ENCODE measurements around the gene SERTAD2. TPM values are rescaled to one million over a fixed set of nuclear protein-coding genes. Genes with fewer than 3 reads are reported as not detected.

The SERTAD2 gene
- total RNA-seq, 2 donors from 2014 or later: 15.8 to 22.2 TPM

DNA sequence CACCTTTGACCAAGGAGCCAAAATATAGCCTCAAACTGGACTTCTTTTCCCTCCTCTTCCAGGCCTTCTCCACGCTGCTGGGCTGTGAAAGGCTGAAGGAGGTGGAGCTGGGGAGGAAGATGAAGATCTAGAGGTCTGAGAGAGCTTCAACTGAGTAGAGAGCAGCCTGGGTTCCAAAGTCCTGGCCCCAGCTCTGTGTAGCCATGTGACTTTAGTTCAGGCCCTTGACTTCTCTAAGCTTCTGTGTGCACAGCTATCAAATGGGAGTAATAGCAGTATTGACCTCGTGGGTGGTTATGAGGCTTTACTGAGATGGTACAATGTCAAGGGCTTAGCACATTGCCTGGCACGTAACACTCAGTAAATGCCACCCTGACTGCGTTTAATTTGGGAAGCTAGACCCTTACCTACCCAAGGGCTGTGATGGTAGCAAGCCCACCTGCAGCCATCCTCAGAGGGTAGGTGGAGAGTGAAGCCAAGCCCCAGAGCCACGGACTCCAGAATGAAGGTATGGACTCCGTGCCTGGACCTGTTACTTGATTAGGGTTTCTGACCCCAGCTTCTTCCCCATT lies 38.4 kb downstream of the SERTAD2 start:
- TF ChIP-seq, protein P1, sequence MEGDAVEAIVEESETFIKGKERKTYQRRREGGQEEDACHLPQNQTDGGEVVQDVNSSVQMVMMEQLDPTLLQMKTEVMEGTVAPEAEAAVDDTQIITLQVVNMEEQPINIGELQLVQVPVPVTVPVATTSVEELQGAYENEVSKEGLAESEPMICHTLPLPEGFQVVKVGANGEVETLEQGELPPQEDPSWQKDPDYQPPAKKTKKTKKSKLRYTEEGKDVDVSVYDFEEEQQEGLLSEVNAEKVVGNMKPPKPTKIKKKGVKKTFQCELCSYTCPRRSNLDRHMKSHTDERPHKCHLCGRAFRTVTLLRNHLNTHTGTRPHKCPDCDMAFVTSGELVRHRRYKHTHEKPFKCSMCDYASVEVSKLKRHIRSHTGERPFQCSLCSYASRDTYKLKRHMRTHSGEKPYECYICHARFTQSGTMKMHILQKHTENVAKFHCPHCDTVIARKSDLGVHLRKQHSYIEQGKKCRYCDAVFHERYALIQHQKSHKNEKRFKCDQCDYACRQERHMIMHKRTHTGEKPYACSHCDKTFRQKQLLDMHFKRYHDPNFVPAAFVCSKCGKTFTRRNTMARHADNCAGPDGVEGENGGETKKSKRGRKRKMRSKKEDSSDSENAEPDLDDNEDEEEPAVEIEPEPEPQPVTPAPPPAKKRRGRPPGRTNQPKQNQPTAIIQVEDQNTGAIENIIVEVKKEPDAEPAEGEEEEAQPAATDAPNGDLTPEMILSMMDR (IDR thresholded peaks at IDR 0.05): no peak

DNA sequence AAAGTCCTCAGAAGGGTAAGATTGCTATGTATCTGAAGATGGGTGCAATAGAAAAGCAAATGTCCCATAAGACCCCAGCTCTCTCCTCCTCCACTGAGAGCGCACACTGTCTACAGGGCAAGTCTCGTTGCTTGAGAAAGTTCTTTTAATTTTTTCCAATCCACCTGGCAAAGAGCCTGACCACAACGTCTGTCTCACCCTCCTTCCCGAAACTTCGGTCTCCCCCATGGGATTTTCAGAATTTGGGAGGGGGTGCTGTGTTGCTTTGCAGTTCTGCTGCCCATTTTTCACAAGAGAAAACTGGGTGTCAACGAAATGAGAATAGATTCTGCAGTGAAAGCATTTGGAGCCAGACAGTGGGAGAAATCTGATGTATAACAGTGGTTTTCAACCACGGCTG lies 40.4 kb downstream of the SERTAD2 start:
- H3K27ac ChIP-seq: no peak overlapping the region
- H3K9me3 ChIP-seq: no peaks in the 10 kb centered on the region
- TF ChIP-seq, protein P1 (IDR thresholded peaks at IDR 0.05): no peak
- peaks cover 0 to 10% of the 10 kb centered on the region in 2 donors for H3K4me1 ChIP-seq
- H3K36me3 ChIP-seq: no peaks in the 10 kb centered on the region
- H3K27me3 ChIP-seq: no peaks in the 10 kb centered on the region
- DNase-seq (ENCODE audit: low spot score): peak; percentile 18
- no peak overlapping the region for H3K4me3 ChIP-seq

More for the DNA sequence above, 38.4 kb downstream of the SERTAD2 start:
- H3K27ac ChIP-seq: no peak overlapping the region
- H3K4me3 ChIP-seq: no peak overlapping the region
- DNase-seq (ENCODE audit: low spot score): no peak
- no peaks in the 10 kb centered on the region for H3K9me3 ChIP-seq
- H3K4me1 ChIP-seq: no peaks in the 10 kb centered on the region
- no peaks in the 10 kb centered on the region for H3K36me3 ChIP-seq
- H3K27me3 ChIP-seq: no peaks in the 10 kb centered on the region

DNA sequence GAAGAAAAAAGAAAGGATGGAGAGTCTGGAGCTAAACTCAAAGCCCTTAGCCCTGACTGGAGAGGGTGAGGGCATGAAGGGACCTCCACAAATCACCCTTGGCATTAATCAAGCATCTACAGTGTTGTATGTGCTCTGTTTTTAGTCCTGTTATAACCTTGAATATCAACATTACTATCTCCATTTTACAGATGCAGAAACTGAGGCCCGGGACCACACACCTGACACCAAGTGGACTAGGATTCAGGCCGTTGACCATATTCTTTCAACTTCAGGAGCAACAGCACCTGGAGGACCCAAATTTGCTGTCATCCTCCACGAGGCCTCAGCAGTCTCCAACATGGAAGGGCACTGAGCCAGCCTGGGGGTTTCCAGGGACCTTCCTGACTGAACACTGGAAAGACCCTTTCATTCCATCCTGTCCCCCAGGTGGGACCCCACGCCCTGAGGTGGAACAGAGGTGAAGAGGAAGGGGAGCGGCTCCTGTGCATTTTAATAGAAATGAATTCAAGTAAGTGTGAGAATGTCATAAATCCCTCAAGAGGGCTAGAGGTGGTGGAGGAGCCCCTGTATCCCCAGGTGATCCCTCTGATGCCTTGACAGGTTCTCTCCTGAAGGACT lies 41.0 kb downstream of the SERTAD2 start:
- Histone ChIP-seq H3K27me3 (no peaks in the 10 kb centered on the region), H3K36me3 (no peaks in the 10 kb centered on the region), H3K4me1 (peaks cover 0 to 10% of the 10 kb centered on the region in 2 donors), H3K4me3 (no peak overlapping the region), H3K9me3 (no peaks in the 10 kb centered on the region), H3K27ac (no peak overlapping the region)
- peak; percentile 18 for DNase-seq (ENCODE audit: low spot score)
- TF ChIP-seq, protein P1 (IDR thresholded peaks at IDR 0.05): no peak

DNA sequence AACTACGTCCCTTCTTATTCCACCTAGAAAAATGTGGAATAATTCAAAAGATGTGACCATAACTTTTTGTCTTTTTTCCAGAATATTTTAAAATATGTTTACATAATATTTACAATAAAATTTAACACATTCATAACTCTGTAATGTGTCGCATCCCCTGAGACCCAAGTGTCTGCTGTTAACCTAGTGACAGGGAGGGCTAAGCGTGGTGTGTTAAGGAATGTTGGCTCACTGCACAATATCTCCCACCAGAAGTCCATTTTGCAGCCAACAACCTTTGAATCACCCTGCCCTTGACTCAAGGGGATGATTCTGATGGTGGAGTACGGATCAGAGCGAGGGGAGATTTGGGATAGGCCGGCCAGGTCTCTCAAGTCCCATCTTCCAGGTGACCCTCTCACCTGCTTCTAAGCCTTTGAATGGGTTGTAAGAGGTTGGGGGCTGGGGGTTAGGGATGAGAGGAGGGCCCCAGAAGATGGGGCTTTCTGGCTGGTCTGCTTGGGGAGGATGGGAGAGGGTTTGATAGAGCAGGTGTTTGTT lies 43.3 kb downstream of the SERTAD2 start:
- TF ChIP-seq, protein P1 (IDR thresholded peaks at IDR 0.05): no peak
- no peaks in the 10 kb centered on the region for H3K9me3 ChIP-seq
- no peaks in the 10 kb centered on the region for H3K36me3 ChIP-seq
- H3K4me3 ChIP-seq: no peak overlapping the region
- DNase-seq (ENCODE audit: low spot score): peak; percentile 53
- H3K27ac ChIP-seq: no peak overlapping the region
- H3K27me3 ChIP-seq: no peaks in the 10 kb centered on the region
- H3K4me1 ChIP-seq: peaks cover 0 to 14% of the 10 kb centered on the region in 2 donors

DNA sequence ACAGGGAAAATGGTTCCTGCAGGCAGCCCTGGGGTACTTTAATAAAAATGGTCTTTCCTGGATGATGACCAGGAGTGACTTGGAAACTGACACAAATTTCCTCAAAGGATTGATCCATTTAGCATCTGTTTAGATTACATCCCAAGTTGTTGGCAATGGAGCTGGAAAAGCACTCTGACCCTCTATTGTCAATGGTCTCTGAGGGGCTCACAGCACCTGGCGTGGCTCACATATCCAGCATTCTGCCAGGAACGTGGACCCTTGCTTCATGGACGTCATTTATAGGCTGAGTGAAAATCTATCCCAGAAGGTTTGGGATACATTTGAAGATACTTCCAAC lies 43.8 kb downstream of the SERTAD2 start:
- Histone ChIP-seq H3K4me3 (peak overlapping the region; percentile 61 to 65), H3K9me3 (no peaks in the 10 kb centered on the region), H3K36me3 (no peaks in the 10 kb centered on the region), H3K27ac (peak overlapping the region; percentile 76), H3K27me3 (no peaks in the 10 kb centered on the region), H3K4me1 (peaks cover 0 to 14% of the 10 kb centered on the region in 2 donors)
- TF ChIP-seq, protein P1 (IDR thresholded peaks at IDR 0.05): peak in 1 of 2 donors; percentile 0
- peak; percentile 46 for DNase-seq (ENCODE audit: low spot score)

All from right atrium auricular region (tissue), 2 donors.